Lower leg skin (tissue), 3 donors: ENCODE measurements around the gene ABCC12.

Experiments used
- CTCF ChIP-seq, 3 donors: fragments of 450-650 bp; IDR thresholded peaks; one replicate each; pipeline ENCODE4 v1.5.1; 2016; ENCODE audit warnings: antibody characterized with exemption in 3 of 3, mild to moderate bottlenecking in 3 of 3, moderate library complexity in 2 of 3
- POLR2A ChIP-seq, 2 donors: fragments of 450-650 bp; IDR thresholded peaks; one replicate each; pipeline ENCODE4 v1.6.1; 2016 to 2017; ENCODE audit warnings: antibody characterized with exemption in 2 of 2, mild to moderate bottlenecking in 1 of 2, moderate library complexity in 1 of 2

GRCh38 chr16:48150707-48151106 lies 5.1 kb downstream of the ABCC12 start:
- TF ChIP-seq CTCF (IDR thresholded peaks at IDR 0.05) (no peak), POLR2A (IDR thresholded peaks at IDR 0.05) (no peak)
